ENCODE data around the gene CEACAM16.

The CEACAM16 gene

GRCh38 chr19:44705502-44706010 lies 6.6 kb downstream of the CEACAM16 start:
- no peak for TF ChIP-seq EZH2phosphoT487 (IDR thresholded peaks at IDR 0.05; ENCODE audit: borderline replicate concordance, low read length)
- TF ChIP-seq CTCF (IDR thresholded peaks at IDR 0.05; ENCODE audit: low read depth, low read length, poor library complexity, severe bottlenecking): no peak
- no peaks in the 10 kb centered on the region for H3F3A ChIP-seq (ENCODE audit: control insufficient read depth, insufficient read depth)
- H3K9me3 ChIP-seq (ENCODE audit: control insufficient read depth, insufficient read depth, low read length): no peaks in the 10 kb centered on the region
- no peak overlapping the region for H3K4me2 ChIP-seq (ENCODE audit: low read length)
- no peaks in the 10 kb centered on the region for H3K9me2 ChIP-seq (replicated peaks; ENCODE audit: control insufficient read depth, low read length)
- no peak overlapping the region for H3K4me3 ChIP-seq (ENCODE audit: low read length)
- H3K79me2 ChIP-seq (ENCODE audit: control insufficient read depth, low read length): no peaks in the 10 kb centered on the region
- no peaks in the 10 kb centered on the region for H3K4me1 ChIP-seq (ENCODE audit: control insufficient read depth, low read length)
- H4K20me1 ChIP-seq (ENCODE audit: control insufficient read depth, insufficient read depth, low read depth, low read length): no peaks in the 10 kb centered on the region
- H3K36me3 ChIP-seq (ENCODE audit: control insufficient read depth, low read length): no peaks in the 10 kb centered on the region
- no peak overlapping the region for H3K27ac ChIP-seq (ENCODE audit: low read depth, low read length)
- H3K27me3 ChIP-seq (ENCODE audit: control insufficient read depth, low read length): no peaks in the 10 kb centered on the region

GRCh38 chr19:44706506-44707236 lies 7.7 kb downstream of the CEACAM16 start:
- Histone ChIP-seq H3K4me1 (ENCODE audit: control insufficient read depth, low read length) (no peaks in the 10 kb centered on the region), H3K36me3 (ENCODE audit: control insufficient read depth, low read length) (no peaks in the 10 kb centered on the region), H3K9me2 (replicated peaks; ENCODE audit: control insufficient read depth, low read length) (no peaks in the 10 kb centered on the region), H3K4me2 (ENCODE audit: low read length) (no peak overlapping the region), H3K79me2 (ENCODE audit: control insufficient read depth, low read length) (no peaks in the 10 kb centered on the region), H3K4me3 (ENCODE audit: low read length) (no peak overlapping the region), H3K9me3 (ENCODE audit: control insufficient read depth, insufficient read depth, low read length) (no peaks in the 10 kb centered on the region), H3K27ac (ENCODE audit: low read depth, low read length) (no peak overlapping the region), H4K20me1 (ENCODE audit: control insufficient read depth, insufficient read depth, low read depth, low read length) (no peaks in the 10 kb centered on the region), H3K27me3 (ENCODE audit: control insufficient read depth, low read length) (no peaks in the 10 kb centered on the region), H3F3A (ENCODE audit: control insufficient read depth, insufficient read depth) (no peaks in the 10 kb centered on the region)
- no peak for TF ChIP-seq CTCF (IDR thresholded peaks at IDR 0.05; ENCODE audit: low read depth, low read length, poor library complexity, severe bottlenecking)
- no peak for TF ChIP-seq EZH2phosphoT487 (IDR thresholded peaks at IDR 0.05; ENCODE audit: borderline replicate concordance, low read length)

- H3F3A ChIP-seq (ENCODE audit: control insufficient read depth, insufficient read depth): no peaks in the 10 kb centered on the region
- no peaks in the 10 kb centered on the region for H3K79me2 ChIP-seq (ENCODE audit: control insufficient read depth, low read length)
- no peaks in the 10 kb centered on the region for H3K36me3 ChIP-seq (ENCODE audit: control insufficient read depth, low read length)
- H3K4me1 ChIP-seq (ENCODE audit: control insufficient read depth, low read length): no peaks in the 10 kb centered on the region
- no peak overlapping the region for H3K27ac ChIP-seq (ENCODE audit: low read depth, low read length)
- no peaks in the 10 kb centered on the region for H3K9me3 ChIP-seq (ENCODE audit: control insufficient read depth, insufficient read depth, low read length)
- no peaks in the 10 kb centered on the region for H4K20me1 ChIP-seq (ENCODE audit: control insufficient read depth, insufficient read depth, low read depth, low read length)
- H3K4me3 ChIP-seq (ENCODE audit: low read length): no peak overlapping the region
- TF ChIP-seq CTCF (IDR thresholded peaks at IDR 0.05; ENCODE audit: low read depth, low read length, poor library complexity, severe bottlenecking) (no peak), EZH2phosphoT487 (IDR thresholded peaks at IDR 0.05; ENCODE audit: borderline replicate concordance, low read length) (no peak)
- H3K27me3 ChIP-seq (ENCODE audit: control insufficient read depth, low read length): no peaks in the 10 kb centered on the region
- H3K9me2 ChIP-seq (replicated peaks; ENCODE audit: control insufficient read depth, low read length): no peaks in the 10 kb centered on the region
- H3K4me2 ChIP-seq (ENCODE audit: low read length): no peak overlapping the region
Measured at GRCh38 chr19:44707794-44708193, 8.8 kb downstream of the CEACAM16 start.
